C4-2B (cell line): ENCODE measurements around the gene ETF1.

Experiments used
- ZFX ChIP-seq: fragments of 450-650 bp; IDR thresholded peaks from 2 replicates; pipeline ENCODE4 v1.6.1; 2017
- TF ChIP-seq, protein P1 (sequence below): fragments of 450-650 bp; conservative IDR thresholded peaks from 2 replicates; pipeline ENCODE4 v1.5.1; 2017; ENCODE audit warnings: mild to moderate bottlenecking

- TF ChIP-seq, protein P1, sequence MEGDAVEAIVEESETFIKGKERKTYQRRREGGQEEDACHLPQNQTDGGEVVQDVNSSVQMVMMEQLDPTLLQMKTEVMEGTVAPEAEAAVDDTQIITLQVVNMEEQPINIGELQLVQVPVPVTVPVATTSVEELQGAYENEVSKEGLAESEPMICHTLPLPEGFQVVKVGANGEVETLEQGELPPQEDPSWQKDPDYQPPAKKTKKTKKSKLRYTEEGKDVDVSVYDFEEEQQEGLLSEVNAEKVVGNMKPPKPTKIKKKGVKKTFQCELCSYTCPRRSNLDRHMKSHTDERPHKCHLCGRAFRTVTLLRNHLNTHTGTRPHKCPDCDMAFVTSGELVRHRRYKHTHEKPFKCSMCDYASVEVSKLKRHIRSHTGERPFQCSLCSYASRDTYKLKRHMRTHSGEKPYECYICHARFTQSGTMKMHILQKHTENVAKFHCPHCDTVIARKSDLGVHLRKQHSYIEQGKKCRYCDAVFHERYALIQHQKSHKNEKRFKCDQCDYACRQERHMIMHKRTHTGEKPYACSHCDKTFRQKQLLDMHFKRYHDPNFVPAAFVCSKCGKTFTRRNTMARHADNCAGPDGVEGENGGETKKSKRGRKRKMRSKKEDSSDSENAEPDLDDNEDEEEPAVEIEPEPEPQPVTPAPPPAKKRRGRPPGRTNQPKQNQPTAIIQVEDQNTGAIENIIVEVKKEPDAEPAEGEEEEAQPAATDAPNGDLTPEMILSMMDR, result no peak
- TF ChIP-seq ZFX, result no peak
Measured at GRCh38 chr5:138514021-138514420, 29.0 kb downstream of the ETF1 start.
